Ascending aorta (tissue), 2 donors: ENCODE data around the gene RAB15. TPM values are rescaled to one million over a fixed set of nuclear protein-coding genes. Genes with fewer than 3 reads are reported as not detected.

Source experiments
- DNase-seq, 2 donors: peaks; one replicate each; pipeline ENCODE4 v3.0.0-alpha.2; 2019; ENCODE audit warnings: low spot score in 2 of 2
- H3K27ac ChIP-seq, 2 donors: fragments of 200-600 bp; sonication (generic); one replicate each; pipeline ENCODE4 v1.5.1; 2016 to 2017; ENCODE audit warnings: mild to moderate bottlenecking in 1 of 2
- H3K27me3 ChIP-seq: fragments of 200-600 bp; sonication (generic); one replicate; pipeline ENCODE4 v1.5.1; 2017
- H3K36me3 ChIP-seq, 2 donors: fragments of 200-600 bp; sonication (generic); one replicate each; pipeline ENCODE4 v1.5.1; 2016
- H3K4me1 ChIP-seq, 2 donors: fragments of 200-600 bp; sonication (generic); one replicate each; pipeline ENCODE4 v1.5.1; 2016 to 2017; ENCODE audit warnings: mild to moderate bottlenecking in 1 of 2
- H3K4me3 ChIP-seq, 2 donors: fragments of 200-600 bp; sonication (generic); one replicate each; pipeline ENCODE4 v1.5.1; 2016 to 2017; ENCODE audit warnings: mild to moderate bottlenecking in 1 of 2
- H3K9me3 ChIP-seq, 2 donors: fragments of 200-600 bp; sonication (generic); one replicate each; pipeline ENCODE4 v1.5.1; 2016
- CTCF ChIP-seq, 3 experiments: fragments of 200-600 bp in 2 of 3; fragments of 450-650 bp in 1 of 3; sonication (generic) in 2 of 3; IDR thresholded peaks; one replicate each; pipeline ENCODE4 v1.5.1; 2016 to 2019; ENCODE audit warnings: antibody characterized with exemption in 3 of 3, mild to moderate bottlenecking in 1 of 3, moderate library complexity in 1 of 3
- intact Hi-C: fragments of 100-400 bp; cut with DNase I; formaldehyde crosslinking; loops from one replicate; pipeline ENCODE4 v1.15.1; 2023
- total RNA-seq: library from RNA; depleted of rRNA; stranded (reverse); fragments of >200 nt; gene quantifications from one replicate; pipeline ENCODE4 v1.1.0, GENCODE V29; 2016

Gene RAB15
- total RNA-seq, 1 donor from 2014 or later: 1.6 TPM

GRCh38 chr14:64951724-64952123, 20.4 kb downstream of the RAB15 start:
- TF ChIP-seq CTCF (IDR thresholded peaks at IDR 0.05): no peak
- Histone ChIP-seq H3K9me3 (no peaks in the 10 kb centered on the region), H3K27me3 (no peaks in the 10 kb centered on the region), H3K36me3 (peaks cover 0 to 4% of the 10 kb centered on the region in 2 donors), H3K4me3 (no peak overlapping the region), H3K27ac (no peak overlapping the region), H3K4me1 (peaks cover 0 to 3% of the 10 kb centered on the region in 2 donors)
- DNase-seq: no peak
- intact Hi-C loops: no loop called here

GRCh38 chr14:64951291-64951690, 20.8 kb downstream of the RAB15 start:
- Histone ChIP-seq H3K4me1 (peaks cover 0 to 3% of the 10 kb centered on the region in 2 donors), H3K9me3 (no peaks in the 10 kb centered on the region), H3K36me3 (peaks cover 0 to 4% of the 10 kb centered on the region in 2 donors), H3K27ac (no peak overlapping the region), H3K4me3 (no peak overlapping the region), H3K27me3 (no peaks in the 10 kb centered on the region)
- TF ChIP-seq CTCF (IDR thresholded peaks at IDR 0.05): no peak
- intact Hi-C loops: no loop called here
- DNase-seq: no peak

- DNase-seq: no peak
- H3K36me3 ChIP-seq: peaks cover 0 to 4% of the 10 kb centered on the region in 2 donors
These were observed 21.2 kb downstream of the RAB15 start for GRCh38 chr14:64950889-64951288.

GRCh38 chr14:64948612-64949210, 23.4 kb downstream of the RAB15 start:
- H3K36me3 ChIP-seq: peaks cover 3 to 11% of the 10 kb centered on the region in 2 donors
- H3K27me3 ChIP-seq: no peaks in the 10 kb centered on the region
- no peak for TF ChIP-seq CTCF (IDR thresholded peaks at IDR 0.05)
- H3K4me1 ChIP-seq: peaks cover 0 to 3% of the 10 kb centered on the region in 2 donors
- no peaks in the 10 kb centered on the region for H3K9me3 ChIP-seq
- DNase-seq: no peak
- H3K27ac ChIP-seq: no peak overlapping the region
- no peak overlapping the region for H3K4me3 ChIP-seq
- intact Hi-C loops: no loop called here

More at GRCh38 chr14:64950889-64951288, 21.2 kb downstream of the RAB15 start:
- no peak for TF ChIP-seq CTCF (IDR thresholded peaks at IDR 0.05)
- Histone ChIP-seq H3K4me3 (no peak overlapping the region), H3K9me3 (no peaks in the 10 kb centered on the region), H3K27ac (no peak overlapping the region), H3K4me1 (peaks cover 0 to 3% of the 10 kb centered on the region in 2 donors), H3K27me3 (no peaks in the 10 kb centered on the region)
- intact Hi-C loops: no loop called here

- Histone ChIP-seq H3K4me1 (peaks cover 0 to 3% of the 10 kb centered on the region in 2 donors), H3K36me3 (peaks cover 3 to 19% of the 10 kb centered on the region in 2 donors), H3K27ac (no peak overlapping the region), H3K4me3 (no peak overlapping the region), H3K9me3 (no peaks in the 10 kb centered on the region), H3K27me3 (no peaks in the 10 kb centered on the region)
- intact Hi-C loops: no loop called here
- DNase-seq: peak in 1 of 2 donors; percentile 59
- no peak for TF ChIP-seq CTCF (IDR thresholded peaks at IDR 0.05)
These were observed 24.2 kb downstream of the RAB15 start for GRCh38 chr14:64947710-64948611.
